ENCODE measurements around the gene ATP2A1. TPM values are rescaled to one million over a fixed set of nuclear protein-coding genes. Genes with fewer than 3 reads are reported as not detected.

ATP2A1 gene
- total and polyA plus RNA-seq, 2 of the 13 experiments (the other 11 are each of a cell fraction or from before 2014, with no cell fraction given) = 3.2 to 12.5 TPM

- TF ChIP-seq NR2F6 (IDR thresholded peaks at IDR 0.05) (no peak), NR2F6 (CRISPR knock-in tag; IDR thresholded peaks at IDR 0.05) (no peak), LRRFIP1 (CRISPR knock-in tag; conservative IDR thresholded peaks at IDR 0.05) (no peak), TOE1 (CRISPR knock-in tag; IDR thresholded peaks at IDR 0.05) (no peak), ZNF235 (CRISPR knock-in tag; IDR thresholded peaks at IDR 0.05; ENCODE audit: borderline replicate concordance) (no peak), SOX6 (IDR thresholded peaks at IDR 0.05) (no peak), SOX6 (CRISPR knock-in tag; IDR thresholded peaks at IDR 0.05) (no peak), DR1 (CRISPR knock-in tag; IDR thresholded peaks at IDR 0.05) (no peak; the same call in 1 of the 2 replicates), ZNF441 (CRISPR knock-in tag; IDR thresholded peaks at IDR 0.05; ENCODE audit: borderline replicate concordance) (peak; percentile 91), SNAPC2 (CRISPR knock-in tag; IDR thresholded peaks at IDR 0.05) (no peak), SMARCC2 (IDR thresholded peaks at IDR 0.05) (no peak), ZNF839 (CRISPR knock-in tag; IDR thresholded peaks at IDR 0.05; ENCODE audit: borderline replicate concordance) (no peak), SNAPC5 (CRISPR knock-in tag; IDR thresholded peaks at IDR 0.05; ENCODE audit: borderline replicate concordance) (no peak), HNRNPK (IDR thresholded peaks at IDR 0.05; ENCODE audit: low read depth, low read length, poor library complexity, severe bottlenecking) (no peak), CEBPB (IDR thresholded peaks at IDR 0.05; ENCODE audit: borderline replicate concordance, low read depth, low read length) (no peak), TRIM22 (IDR thresholded peaks at IDR 0.05) (no peak), RFX1 (IDR thresholded peaks at IDR 0.05) (no peak), ZNF225 (CRISPR knock-in tag; IDR thresholded peaks at IDR 0.05) (no peak), ZNF484 (CRISPR knock-in tag; IDR thresholded peaks at IDR 0.05; ENCODE audit: borderline replicate concordance, low read depth) (no peak), ZFP36L1 (CRISPR knock-in tag; IDR thresholded peaks at IDR 0.05) (peak; percentile 75; the same call in 1 of the 2 replicates), ZNF382 (CRISPR knock-in tag; IDR thresholded peaks at IDR 0.05; ENCODE audit: borderline replicate concordance) (no peak), EP300 (IDR thresholded peaks at IDR 0.05; ENCODE audit: low read depth in 2 of 2, low read length in 2 of 2) (no peak), EP300 (CRISPR knock-in tag; IDR thresholded peaks at IDR 0.05; ENCODE audit: borderline replicate concordance) (no peak), MLX (CRISPR knock-in tag; IDR thresholded peaks at IDR 0.05) (no peak), ZNF333 (CRISPR knock-in tag; IDR thresholded peaks at IDR 0.05; ENCODE audit: borderline replicate concordance) (no peak), ZNF567 (CRISPR knock-in tag; IDR thresholded peaks at IDR 0.05; ENCODE audit: borderline replicate concordance) (no peak), ZNF496 (CRISPR knock-in tag; IDR thresholded peaks at IDR 0.05; ENCODE audit: insufficient replicate concordance) (no peak), EED (CRISPR knock-in tag; IDR thresholded peaks at IDR 0.05) (no peak)
Measured at GRCh38 chr16:28935924-28936783, 57.9 kb downstream of the ATP2A1 start (continued).

Measured in HepG2 (cell line).